ENCODE results near the gene TRPM5. TPM values are rescaled to one million over a fixed set of nuclear protein-coding genes. Genes with fewer than 3 reads are reported as not detected.

The TRPM5 gene
- total RNA-seq, 1 donor from 2014 or later = not detected

GRCh38 chr11:2413742-2414579 is 30.4 kb downstream of the TRPM5 start:
- no peaks in the 10 kb centered on the region for H3K9me3 ChIP-seq
- no peak overlapping the region for H3K4me3 ChIP-seq
- H3K27ac ChIP-seq = no peak overlapping the region
- DNase-seq (ENCODE audit: low spot score in 2 of 2) = no peak
- intact Hi-C loops (cut with DNase I) = no loop called here
- H3K4me1 ChIP-seq = no peaks in the 10 kb centered on the region
- TF ChIP-seq, protein P1, sequence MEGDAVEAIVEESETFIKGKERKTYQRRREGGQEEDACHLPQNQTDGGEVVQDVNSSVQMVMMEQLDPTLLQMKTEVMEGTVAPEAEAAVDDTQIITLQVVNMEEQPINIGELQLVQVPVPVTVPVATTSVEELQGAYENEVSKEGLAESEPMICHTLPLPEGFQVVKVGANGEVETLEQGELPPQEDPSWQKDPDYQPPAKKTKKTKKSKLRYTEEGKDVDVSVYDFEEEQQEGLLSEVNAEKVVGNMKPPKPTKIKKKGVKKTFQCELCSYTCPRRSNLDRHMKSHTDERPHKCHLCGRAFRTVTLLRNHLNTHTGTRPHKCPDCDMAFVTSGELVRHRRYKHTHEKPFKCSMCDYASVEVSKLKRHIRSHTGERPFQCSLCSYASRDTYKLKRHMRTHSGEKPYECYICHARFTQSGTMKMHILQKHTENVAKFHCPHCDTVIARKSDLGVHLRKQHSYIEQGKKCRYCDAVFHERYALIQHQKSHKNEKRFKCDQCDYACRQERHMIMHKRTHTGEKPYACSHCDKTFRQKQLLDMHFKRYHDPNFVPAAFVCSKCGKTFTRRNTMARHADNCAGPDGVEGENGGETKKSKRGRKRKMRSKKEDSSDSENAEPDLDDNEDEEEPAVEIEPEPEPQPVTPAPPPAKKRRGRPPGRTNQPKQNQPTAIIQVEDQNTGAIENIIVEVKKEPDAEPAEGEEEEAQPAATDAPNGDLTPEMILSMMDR (IDR thresholded peaks at IDR 0.05) = no peak
- H3K27me3 ChIP-seq = no peaks in the 10 kb centered on the region
- H3K36me3 ChIP-seq = no peaks in the 10 kb centered on the region

DNA sequence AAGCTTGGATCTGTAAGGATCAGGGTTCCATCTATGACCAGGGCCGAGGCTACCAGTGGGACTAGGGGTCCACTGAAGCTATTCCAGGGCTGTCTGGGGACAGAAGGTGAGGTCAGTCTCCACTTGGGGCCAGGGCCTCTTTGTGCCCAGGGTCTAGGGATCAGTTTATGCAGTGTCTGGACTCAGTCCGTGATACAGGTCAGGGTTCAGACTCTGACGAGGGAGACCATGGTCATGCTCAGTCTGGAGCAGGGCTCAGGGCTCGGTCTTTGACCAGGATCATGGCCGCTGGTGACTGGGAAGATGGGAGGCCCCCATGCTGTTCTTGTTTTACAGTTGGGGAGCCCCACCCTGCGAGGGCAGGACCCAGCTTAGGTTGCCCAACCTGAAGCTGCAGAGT is 32.0 kb downstream of the TRPM5 start:
- H3K9me3 ChIP-seq = no peaks in the 10 kb centered on the region
- no peak overlapping the region for H3K4me3 ChIP-seq
- DNase-seq (ENCODE audit: low spot score in 2 of 2) = no peak
- H3K27me3 ChIP-seq = no peaks in the 10 kb centered on the region
- H3K4me1 ChIP-seq = no peaks in the 10 kb centered on the region
- no peaks in the 10 kb centered on the region for H3K36me3 ChIP-seq
- TF ChIP-seq, protein P1 (IDR thresholded peaks at IDR 0.05) = no peak
- no peak overlapping the region for H3K27ac ChIP-seq
- intact Hi-C loops (cut with DNase I) = no loop called here

DNA sequence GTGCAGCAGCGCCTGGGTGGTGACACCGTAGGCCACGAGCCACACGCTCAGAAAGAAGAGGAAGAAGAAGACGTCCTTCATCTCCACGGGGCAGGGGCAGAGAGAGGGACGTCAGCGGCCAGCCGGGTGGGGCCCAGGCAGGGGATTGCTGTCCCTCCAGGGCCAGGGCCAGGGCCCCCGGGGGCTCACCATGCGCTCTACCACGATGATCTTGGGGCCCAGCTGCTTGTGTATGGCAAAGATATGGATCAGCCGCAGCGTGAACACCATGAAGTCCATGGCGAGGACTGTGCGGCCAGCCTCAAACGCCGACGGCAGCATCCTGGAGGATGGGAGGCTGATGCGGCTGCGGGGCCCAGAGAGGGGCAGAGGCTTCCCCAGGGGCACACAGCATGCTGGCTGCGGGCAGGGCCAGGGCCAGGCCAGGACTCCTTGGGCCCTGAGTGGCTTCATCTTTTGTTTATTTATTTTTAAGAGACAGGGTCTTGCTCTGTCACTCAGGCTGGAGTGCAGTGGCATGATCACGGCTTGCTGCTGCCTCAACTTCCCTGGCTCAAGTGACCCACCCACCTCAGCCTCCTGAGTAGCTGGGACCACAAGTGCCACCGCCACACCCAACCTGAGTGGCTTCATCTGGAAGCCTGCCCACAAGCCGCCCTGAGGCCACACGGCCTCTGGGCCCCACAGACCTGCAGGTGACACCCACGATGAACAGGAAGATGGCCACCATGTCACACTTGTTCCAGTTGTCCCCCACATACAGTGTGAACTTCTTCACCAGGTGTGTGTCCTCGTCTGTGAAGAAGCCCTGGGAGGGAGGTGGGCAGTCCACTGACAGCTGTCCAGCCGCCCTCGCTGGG is 32.6 kb downstream of the TRPM5 start:
- H3K27ac ChIP-seq = no peak overlapping the region
- no peak for DNase-seq (ENCODE audit: low spot score in 2 of 2)
- H3K4me3 ChIP-seq = no peak overlapping the region
- no peaks in the 10 kb centered on the region for H3K9me3 ChIP-seq
- no peaks in the 10 kb centered on the region for H3K4me1 ChIP-seq
- intact Hi-C loops (cut with DNase I) = no loop called here
- TF ChIP-seq, protein P1 (IDR thresholded peaks at IDR 0.05) = no peak
- H3K27me3 ChIP-seq = no peaks in the 10 kb centered on the region
- no peaks in the 10 kb centered on the region for H3K36me3 ChIP-seq

DNA sequence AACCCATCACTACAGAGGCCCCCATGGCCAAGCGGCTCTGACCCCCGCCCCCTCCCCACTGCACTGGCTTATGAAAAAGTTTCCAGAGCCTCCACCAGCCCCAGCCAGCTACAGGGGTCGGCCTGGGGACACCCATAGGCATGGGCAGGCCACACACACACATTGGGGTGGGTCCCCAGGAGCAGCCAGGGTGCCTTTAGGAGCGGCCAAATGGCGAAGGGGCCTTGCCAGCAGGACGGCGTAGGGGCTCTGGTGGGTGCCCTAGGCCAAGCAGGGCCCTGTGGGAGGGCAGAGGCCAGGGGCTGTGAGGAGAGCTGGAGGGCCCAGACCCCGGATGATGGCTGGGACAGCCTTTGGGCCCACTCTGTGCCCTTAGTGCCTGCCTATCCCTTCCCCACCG is 33.7 kb downstream of the TRPM5 start:
- no peak for DNase-seq (ENCODE audit: low spot score in 2 of 2)
- H3K27me3 ChIP-seq = no peaks in the 10 kb centered on the region
- no peaks in the 10 kb centered on the region for H3K9me3 ChIP-seq
- H3K36me3 ChIP-seq = no peaks in the 10 kb centered on the region
- H3K4me3 ChIP-seq = no peak overlapping the region
- no peak overlapping the region for H3K27ac ChIP-seq
- intact Hi-C loops (cut with DNase I) = no loop called here
- H3K4me1 ChIP-seq = no peaks in the 10 kb centered on the region
- TF ChIP-seq, protein P1 (IDR thresholded peaks at IDR 0.05) = no peak

DNA sequence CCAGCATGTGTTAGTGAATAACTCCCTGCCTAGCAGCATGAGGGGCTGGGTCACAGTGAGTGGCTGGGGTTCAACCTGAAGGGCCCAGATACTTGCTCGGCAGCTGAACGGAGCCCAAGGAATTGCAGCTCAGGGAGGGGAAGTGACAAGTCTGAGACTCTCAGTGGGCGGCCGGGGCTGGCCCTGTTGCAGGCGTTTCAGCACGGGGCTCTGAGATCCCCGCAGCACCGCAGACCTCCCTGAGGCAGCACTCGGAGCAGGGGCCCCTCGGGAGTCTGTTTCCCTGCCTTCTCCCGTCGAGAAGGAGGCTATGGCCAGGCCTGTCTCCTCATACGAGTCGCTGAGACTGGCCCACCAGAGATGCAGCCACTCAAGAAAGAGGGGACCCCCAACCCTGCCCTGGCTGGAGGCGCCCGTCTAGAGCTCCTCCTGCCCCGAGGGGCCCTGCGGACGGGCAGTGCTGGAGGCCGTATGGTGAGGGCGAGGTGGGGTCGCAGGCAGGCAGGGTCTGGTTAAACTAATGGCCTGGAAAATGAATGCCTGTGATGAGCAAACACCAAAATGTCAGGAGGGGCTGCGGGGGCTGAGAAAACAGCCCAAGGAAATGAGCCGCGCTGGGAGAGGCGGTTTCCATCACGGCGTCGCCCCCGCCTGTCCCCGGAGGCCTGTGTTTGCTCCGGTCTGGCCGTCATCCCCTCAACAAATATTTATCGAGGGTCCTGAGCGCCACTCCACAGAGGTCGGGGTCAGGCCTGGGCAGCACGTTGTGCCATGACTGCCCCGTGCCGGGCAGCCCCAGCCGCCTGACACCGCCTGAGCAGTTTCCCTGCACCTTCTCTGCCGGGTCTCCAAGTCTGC is 34.5 kb downstream of the TRPM5 start:
- intact Hi-C loops (cut with DNase I) = loop anchor here (10.0 kb wide), 2 partner anchors 475 to 845 kb away; partner anchors contain the start of gene CDKN1C

More for the DNA sequence above, 34.5 kb downstream of the TRPM5 start:
- TF ChIP-seq, protein P1 (IDR thresholded peaks at IDR 0.05) = no peak
- Histone ChIP-seq H3K4me3 (no peak overlapping the region), H3K27me3 (no peaks in the 10 kb centered on the region), H3K9me3 (no peaks in the 10 kb centered on the region), H3K4me1 (no peaks in the 10 kb centered on the region), H3K36me3 (no peaks in the 10 kb centered on the region), H3K27ac (no peak overlapping the region)
- DNase-seq (ENCODE audit: low spot score in 2 of 2) = no peak

Data from ascending aorta (tissue), 2 donors.